GOT3 (cell line): Measurements from ENCODE around the gene MYO1E.

Experiments
- DNase-seq: peaks from one replicate; lab custom pipeline; 2025; ENCODE audit warnings: mixed read lengths; lab: John Stamatoyannopoulos, UW

Gene MYO1E

DNA sequence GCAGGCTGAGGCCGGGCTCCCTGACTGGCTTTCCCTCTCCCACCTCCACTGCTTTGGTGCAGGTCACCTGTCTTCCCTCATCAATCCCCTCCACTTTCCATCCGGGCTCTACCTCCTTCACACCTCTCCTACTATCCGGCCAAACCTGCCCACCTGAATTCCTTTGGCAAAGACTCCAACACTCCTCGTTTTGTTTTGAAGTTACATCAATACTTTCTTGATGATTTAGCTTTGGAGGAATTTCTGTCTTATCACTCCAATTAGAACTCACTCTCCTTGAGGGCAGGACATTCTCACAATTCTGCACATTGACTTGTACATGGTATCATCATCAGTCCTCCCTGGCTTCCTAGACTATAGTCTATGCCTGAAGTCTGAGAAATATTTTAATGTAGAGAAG, 145.7 kb downstream of the MYO1E start:
- no peak for DNase-seq

DNA sequence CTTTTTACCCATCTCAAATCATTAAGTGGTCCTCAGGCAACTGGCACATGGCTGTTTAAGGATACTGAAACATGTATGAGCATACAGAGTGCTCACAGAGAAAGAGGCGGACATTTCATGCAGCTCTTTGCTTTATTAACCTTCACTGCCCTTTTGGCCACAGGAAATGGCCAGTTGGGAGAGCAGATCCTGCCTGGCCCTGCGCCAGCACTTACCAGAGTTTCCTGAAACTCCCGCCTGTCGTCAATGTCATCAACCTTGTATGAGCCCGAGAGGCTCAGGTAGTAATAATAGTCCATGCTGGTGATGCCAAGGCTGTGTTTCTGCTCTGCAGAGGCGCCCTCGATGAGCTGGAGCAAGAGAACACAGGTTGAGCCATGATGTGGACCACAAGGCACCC, 148.2 kb downstream of the MYO1E start:
- DNase-seq = no peak

- DNase-seq = no peak
Observed at GRCh38 chr15:59223736-59224135, 148.9 kb downstream of the MYO1E start.

DNA sequence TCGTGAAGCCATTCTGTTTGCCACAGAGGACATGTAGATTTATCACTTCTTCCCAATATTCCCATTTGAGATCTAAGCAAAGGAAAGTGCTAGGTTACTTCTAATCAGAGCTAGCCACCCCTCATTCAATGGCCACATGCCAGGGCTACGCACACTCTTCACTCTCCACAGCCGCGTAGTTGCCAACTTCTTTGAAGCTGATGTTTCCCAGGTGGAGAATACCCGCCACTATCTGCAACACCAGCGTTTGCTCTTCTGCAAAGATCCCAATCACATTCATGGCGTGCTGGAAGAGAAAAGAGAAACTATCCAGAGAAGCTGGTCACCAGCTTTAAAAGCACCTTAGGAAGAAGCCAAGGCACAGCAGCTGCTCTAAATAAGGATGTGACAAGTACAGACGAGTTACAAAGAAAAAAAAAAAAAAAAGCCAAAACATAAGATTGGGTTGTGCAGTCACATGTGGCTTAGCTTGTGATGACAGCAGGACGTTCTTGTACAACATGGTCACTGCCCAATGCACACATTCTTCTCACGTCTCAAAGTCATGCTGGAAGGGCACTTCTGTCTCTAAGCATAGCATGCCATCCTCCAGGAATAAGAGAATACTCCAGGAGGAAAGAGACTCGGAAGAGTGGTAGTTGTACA, 149.6 kb downstream of the MYO1E start:
- no peak for DNase-seq

DNA sequence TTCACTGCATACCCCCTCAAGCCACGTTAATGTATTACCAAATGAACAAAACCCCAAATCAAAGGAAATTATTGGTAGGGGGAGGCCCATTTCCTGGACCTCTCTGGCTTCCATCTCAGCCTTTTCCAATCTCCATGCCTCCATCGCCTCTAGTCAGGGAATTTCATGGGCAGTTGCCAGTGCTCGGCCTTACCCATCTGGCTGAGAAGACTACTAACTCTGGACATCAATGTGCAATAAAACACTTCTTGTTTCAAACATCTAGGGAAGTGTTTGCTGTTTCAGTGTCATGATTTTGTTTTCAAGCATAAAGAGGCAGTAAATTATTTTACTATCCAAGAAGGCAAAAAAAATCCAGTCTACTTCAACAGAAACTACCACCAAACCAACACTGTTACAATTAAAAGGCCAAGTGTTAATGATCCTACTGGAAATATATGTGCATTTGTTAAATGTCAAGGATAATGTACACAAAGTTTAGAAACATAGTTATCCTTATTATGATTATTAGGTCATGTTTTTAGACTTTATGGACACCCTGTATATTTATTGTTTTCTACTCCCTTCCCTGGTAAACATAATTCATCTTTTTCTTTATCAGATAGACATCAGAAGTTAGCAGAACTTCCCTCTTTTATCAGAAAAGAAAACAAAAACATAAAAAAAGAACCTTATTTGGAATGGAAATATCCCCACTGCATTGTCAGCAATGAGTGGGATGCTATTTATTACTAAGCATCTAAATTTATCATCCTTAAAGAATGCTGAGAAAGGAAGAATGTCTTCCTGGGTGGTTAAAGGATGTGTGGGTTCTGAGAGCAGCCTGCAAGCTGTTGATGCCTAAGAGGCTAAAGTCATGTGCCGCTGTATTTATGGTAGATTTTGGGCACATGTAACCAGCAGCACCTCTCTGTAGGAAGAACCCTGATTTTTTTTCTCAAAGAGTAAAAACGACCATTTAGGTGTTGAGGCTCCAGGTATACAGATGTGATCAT, 150.9 kb downstream of the MYO1E start:
- DNase-seq = no peak

DNA sequence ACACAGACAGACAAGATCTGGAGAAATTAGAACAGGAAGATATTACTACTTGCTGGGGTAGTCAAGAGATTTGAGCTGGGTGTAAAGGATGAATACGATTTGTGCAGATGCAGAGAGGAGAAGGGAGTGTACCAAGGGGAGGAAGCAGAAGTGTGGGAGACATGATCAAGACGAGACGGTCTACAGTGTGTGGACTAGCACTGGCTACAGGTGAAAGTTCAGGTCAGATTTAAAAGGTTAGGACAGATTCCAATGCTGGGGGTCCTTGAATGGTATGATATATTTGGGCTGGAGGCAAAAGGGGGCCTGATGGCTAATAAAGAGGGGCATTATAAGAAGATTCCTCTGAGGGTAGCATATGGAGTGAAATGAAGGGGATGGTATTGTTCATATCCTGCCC, 154.0 kb downstream of the MYO1E start:
- DNase-seq = no peak

GRCh38 chr15:59217876-59218498, 154.7 kb downstream of the MYO1E start:
- no peak for DNase-seq

GRCh38 chr15:59216911-59217310, 155.8 kb downstream of the MYO1E start:
- DNase-seq = no peak

GRCh38 chr15:59210186-59210585, 162.5 kb downstream of the MYO1E start:
- DNase-seq = no peak

- DNase-seq = no peak
Observed at GRCh38 chr15:59208613-59209249, 163.9 kb downstream of the MYO1E start.

DNA sequence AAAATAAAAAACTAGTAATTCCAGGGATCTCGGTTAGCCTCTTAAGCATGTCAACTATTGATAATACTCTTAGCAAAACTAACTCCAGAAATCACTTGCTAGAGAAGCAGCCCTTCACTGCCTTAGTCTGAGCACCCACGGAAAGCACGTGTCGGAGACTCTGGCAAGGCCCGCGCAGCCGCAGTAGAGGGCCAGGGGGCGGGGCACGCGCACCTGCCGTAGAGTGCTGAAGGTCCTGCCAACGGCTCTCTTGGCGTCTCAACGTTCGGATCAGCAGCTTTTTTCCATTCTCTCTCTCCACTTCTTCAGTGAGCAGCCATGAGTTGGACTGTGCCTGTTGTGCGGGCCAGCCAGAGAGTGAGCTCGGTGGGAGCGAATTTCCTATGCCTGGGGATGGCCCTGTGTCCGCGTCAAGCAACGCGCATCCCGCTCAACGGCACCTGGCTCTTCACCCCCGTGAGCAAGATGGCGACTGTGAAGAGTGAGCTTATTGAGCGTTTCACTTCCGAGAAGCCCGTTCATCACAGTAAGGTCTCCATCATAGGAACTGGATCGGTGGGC, 166.0 kb downstream of the MYO1E start, which contains the start of gene LDHAL6B:
TSS of gene LDHAL6B (plus strand) at position 221 of the 561 bp plus-strand sequence. CDS start at position 319, 98 bp downstream.
- DNase-seq = no peak

DNA sequence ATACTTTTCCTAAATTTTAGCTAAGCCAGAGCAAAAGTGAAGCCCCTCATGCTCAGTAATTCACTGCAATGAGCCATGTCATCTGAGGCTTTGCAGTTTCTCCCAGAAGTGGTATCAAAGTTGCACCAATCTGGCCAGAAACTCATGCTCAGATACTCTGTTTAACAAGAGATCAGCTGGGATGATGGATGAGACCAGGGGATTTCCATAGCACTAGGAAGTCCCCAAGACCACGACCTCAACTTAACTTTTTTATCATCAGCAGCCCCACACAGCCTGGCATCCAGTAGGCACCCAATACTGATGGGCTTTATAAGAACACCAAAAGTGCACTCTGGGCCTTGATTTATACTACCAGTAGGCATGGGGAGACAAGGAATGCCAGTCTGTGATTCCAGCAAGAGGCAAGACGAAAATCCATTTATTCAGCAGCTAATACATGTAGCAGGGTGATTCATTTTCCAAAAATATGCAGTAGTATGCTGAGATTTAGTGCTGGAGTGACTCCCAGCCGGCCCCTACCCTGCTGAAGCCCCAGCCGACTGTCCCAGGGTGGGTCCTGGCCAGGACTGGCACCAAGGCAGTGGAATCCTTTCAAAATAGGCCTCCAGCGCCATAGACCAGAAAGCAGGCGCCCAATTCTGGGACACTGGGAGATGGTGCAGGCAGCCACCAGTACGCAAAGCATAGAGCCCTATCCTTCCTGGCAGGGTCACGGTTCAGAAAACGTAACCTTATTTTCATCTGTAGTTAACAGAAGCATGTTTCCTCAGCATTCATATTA, 166.6 kb downstream of the MYO1E start:
- DNase-seq = no peak

- DNase-seq = no peak
Observed at GRCh38 chr15:59203657-59204056, 169.0 kb downstream of the MYO1E start.

DNA sequence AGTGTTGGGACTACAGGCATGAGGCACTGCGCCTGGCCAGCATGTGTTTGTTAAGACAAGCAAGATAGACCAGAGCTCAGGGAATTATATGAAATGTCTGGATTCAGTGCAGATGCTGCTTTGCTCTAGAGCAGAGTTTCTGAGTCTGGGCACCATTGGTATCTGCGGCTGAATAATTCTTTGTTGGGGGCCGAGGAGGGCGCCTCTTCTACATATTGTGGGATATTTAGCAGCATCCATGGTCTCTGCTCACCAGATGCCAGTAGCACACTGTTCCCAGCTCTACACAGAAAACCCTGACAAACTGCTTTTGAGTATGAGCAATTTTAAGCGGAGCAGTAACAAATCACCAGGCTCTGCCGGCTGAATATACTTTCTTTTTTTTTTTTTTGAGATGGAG, 169.7 kb downstream of the MYO1E start:
- DNase-seq = no peak

GRCh38 chr15:59200560-59200959, 172.1 kb downstream of the MYO1E start:
- no peak for DNase-seq

GRCh38 chr15:59199626-59200465, 172.8 kb downstream of the MYO1E start:
- no peak for DNase-seq

DNA sequence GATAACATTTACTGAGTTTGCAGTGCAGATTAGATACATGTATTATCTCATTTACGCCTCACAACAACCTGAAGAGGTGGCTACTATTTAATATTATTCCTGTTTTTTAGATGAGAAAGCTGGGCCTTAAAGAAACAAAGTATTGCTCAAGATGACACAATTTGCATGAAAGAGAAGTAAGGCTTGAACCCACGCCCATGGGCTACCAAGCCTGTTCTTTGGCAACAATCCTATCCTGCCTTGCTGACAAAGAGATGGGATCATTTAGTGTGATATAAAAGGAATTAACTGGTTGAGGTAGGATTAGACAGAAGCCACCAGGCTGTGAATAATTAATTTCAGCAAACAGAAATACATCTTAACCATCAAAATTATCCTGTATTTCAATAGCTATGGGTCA, 175.2 kb downstream of the MYO1E start:
- DNase-seq = no peak

DNA sequence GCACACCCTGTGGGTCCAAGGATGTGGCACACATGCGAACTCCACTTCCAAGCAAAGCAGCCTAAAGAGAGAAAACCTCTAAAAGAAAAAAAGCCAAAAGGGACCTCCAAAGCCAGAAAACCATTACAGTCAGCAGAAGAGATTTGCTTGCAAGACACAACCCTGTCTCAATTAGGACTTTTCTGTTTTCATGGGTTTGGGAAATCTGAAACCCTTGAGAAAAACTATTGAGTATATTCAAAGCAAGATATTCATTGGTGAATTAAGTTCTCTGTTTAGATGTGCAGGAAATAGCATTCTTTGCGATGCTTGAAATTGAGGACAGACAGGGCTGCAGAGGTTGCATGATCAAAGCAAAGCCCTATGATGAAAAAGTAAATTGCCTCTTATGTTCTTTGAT, 176.3 kb downstream of the MYO1E start:
- no peak for DNase-seq

GRCh38 chr15:59194639-59195325, 177.9 kb downstream of the MYO1E start:
- DNase-seq = no peak

DNA sequence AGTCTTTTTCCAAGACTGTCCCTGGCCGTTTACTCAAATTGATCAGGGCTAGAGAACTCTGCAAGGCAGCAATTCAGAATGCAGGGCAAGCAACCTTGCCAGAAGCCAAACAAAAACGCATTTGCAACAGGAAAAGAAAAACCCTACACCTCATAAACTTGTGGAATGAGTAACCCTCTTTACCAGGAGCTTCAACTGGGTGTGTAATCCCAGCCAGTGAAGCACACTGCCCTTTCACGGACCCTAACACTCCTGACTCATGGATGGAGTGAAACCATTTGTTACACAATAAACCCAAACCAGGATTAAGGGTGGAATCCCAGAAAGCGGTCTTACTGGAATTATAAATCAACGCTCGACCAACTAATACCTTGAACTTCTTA, 180.8 kb downstream of the MYO1E start:
- no peak for DNase-seq
